Measurements from ENCODE around the gene AP5Z1.

Gene AP5Z1

GRCh38 chr7:4837803-4838625, 62.6 kb downstream of the AP5Z1 start:
- no peak for DNase-seq (ENCODE audit: low read depth in 1 of 2, low spot score in 1 of 2)

- DNase-seq (ENCODE audit: low read depth in 1 of 2, low spot score in 1 of 2) = no peak
Measured at GRCh38 chr7:4838626-4839334, 63.4 kb downstream of the AP5Z1 start.

- DNase-seq (ENCODE audit: low read depth in 1 of 2, low spot score in 1 of 2) = no peak
Measured at GRCh38 chr7:4840079-4840501, 64.7 kb downstream of the AP5Z1 start.

Data from stimulated activated CD4-positive, alpha-beta T cell treated with anti-CD3 and anti-CD28 coated beads, Interleukin-15, amount 100 ng/mL, for 1 hour (primary cell).